Heart left ventricle (tissue), 13 donors: ENCODE data around the gene PARS2.

Experiments used
- POLR2A ChIP-seq, 2 donors: fragments of 450-650 bp; IDR thresholded peaks; one replicate each; pipeline ENCODE4 v1.6.1; 2017; ENCODE audit warnings: antibody characterized with exemption in 2 of 2, mild to moderate bottlenecking in 2 of 2, moderate library complexity in 2 of 2
- TF ChIP-seq, protein P1 (sequence below), 12 donors: fragments of 200-600 bp; sonication (generic) in 4 of 12; IDR thresholded peaks; one replicate each; pipeline versions ENCODE4 v1.5.0 to v1.8.0; 2018 to 2022; ENCODE audit warnings: antibody characterized with exemption in 12 of 12, mild to moderate bottlenecking in 5 of 12
- donor health status: ischemic (EF 13 %, LVEDD 7.1; RV severe dilation, severe dysfunction).
- donor health status: DM: no; HTN: yes; CAD: no.
- donor health status: DM: no; HTN: no; CAD: no.
- donor health status: ischemic (EF 25% LVEDD 6.9; RV normal size, moderate dysfunction).
- donor health status: ischemic (EF 25% LVEDD 5.7; RV mildly dilated, moderate dysfunction).
- donor health status: ischemic (EF 35%, LVEDD 5.7; RV mildly dilated, moderate dysfunction).
- donor health status: nonischemic (EF 11% LVEDD 7.7; RV severe dilation, severe dysfunction).
- donor health status: DM: yes; HTN: yes; CAD: no.
- donor health status: PGD.
- donor health status: ischemic (EF 29% LVEDD 5.4; RV normal size, mild dysfunction).
- donor health status: nonischemic (EF 23%, LVEDD 6.1; RV moderate dilation, normal function).

DNA sequence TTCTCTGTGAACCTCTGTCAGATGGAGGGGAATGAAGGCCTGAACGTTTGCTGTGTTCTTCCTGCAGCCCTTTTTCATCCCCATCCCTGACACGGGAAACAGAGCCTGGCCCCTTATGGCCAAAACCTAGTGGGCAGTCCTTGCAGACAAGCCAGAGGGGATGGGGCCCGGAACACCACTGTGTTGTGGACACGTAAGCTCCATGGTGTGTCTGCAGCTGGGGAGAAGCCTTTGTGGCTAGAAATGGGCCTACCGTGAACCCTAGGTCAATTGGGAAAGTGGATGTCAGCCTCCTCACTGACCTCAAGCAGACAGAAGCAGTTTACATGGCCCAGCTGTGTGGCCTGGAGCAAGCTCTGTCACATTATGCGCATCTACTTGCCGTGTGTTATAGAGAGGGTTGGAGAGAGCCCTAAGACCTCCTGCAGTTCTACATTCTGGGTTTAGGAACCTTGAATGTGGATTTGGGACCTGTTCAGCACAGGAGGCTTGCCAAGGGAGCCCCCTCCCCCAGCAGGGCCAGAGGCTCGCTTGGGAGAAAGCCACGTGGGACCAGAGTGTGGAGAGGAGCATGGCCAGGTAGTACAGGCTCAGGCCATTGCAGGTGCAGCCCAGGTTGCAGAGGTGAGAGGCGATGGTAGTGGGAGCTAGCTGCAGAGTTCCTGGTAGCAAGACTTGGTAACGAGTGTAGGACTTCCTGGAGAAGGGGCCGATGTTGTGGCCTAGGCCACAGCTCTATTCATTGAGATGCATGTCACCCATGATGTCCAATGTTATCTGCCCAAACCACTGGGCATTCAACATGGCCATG is 20.7 kb downstream of the PARS2 start:
- TF ChIP-seq, protein P1, sequence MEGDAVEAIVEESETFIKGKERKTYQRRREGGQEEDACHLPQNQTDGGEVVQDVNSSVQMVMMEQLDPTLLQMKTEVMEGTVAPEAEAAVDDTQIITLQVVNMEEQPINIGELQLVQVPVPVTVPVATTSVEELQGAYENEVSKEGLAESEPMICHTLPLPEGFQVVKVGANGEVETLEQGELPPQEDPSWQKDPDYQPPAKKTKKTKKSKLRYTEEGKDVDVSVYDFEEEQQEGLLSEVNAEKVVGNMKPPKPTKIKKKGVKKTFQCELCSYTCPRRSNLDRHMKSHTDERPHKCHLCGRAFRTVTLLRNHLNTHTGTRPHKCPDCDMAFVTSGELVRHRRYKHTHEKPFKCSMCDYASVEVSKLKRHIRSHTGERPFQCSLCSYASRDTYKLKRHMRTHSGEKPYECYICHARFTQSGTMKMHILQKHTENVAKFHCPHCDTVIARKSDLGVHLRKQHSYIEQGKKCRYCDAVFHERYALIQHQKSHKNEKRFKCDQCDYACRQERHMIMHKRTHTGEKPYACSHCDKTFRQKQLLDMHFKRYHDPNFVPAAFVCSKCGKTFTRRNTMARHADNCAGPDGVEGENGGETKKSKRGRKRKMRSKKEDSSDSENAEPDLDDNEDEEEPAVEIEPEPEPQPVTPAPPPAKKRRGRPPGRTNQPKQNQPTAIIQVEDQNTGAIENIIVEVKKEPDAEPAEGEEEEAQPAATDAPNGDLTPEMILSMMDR (IDR thresholded peaks at IDR 0.05), result no peak
- no peak for TF ChIP-seq POLR2A (IDR thresholded peaks at IDR 0.05)
